Central memory CD4-positive, alpha-beta T cell (primary cell): ENCODE measurements around the gene C3orf18.
A peak's percentile ranks its signal among the peaks of the same experiment; 100 is the strongest.

Experiments
- DNase-seq: peaks from one replicate; pipeline ENCODE4 v3.0.0; 2022
- total RNA-seq, 3 experiments: gene quantifications; one replicate each; lab custom pipeline; 2026; lab: John Stamatoyannopoulos, UW

Gene C3orf18
- total RNA-seq, result 10.4 to 21.4 (median 19.7) reads per million in 3 experiments

- peak; percentile 91 for DNase-seq
These were observed at the start of gene C3orf18 for GRCh38 chr3:50567386-50568167. C3orf18 (minus strand) TSS chr3:50567747; CDS start chr3:50565699, 2,048 bp downstream.

- peak; percentile 93 for DNase-seq
These were observed 49.2 kb upstream of the C3orf18 start for GRCh38 chr3:50616770-50617095.

DNA sequence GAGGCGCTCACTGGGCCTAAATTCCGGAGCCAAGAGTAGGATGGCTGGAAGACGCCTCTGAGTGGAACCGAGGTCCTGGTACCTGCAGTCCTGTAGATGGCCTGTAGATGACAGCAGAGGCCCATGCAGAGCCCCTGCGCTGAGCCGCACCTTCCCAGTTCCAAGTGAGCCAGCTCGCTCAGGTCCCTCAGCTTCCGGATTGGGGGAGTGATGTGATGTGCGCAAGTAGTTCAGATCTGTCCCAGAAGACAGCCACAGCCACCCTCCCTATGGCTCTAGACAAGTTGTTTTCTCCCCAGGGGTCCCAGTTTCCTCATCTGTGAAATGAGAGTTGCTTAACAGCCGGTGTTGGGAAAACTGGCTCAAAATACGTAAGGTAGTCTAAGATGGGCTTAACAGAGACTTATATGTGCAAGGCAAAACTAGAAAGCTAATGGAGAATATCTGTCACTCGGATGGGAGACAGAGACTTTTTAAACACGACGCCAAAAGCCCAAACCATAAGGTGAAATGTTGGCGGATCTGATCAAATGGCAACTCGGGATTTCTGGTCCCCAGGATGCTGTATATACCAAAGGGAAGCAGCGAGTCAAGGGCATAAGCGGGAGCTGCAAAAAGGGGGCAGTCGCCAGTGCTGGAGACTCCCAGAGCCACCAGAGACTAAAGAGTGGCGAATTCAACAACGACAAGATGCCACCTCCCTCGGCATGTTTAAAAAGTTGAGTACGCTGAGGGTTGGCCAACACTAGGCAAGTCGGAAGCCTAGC is 48.6 kb upstream of the C3orf18 start:
- DNase-seq, result peak; percentile 77

- no peak for DNase-seq
These were observed 47.6 kb upstream of the C3orf18 start for GRCh38 chr3:50615190-50615589.

GRCh38 chr3:50612970-50613846 is 45.7 kb upstream of the C3orf18 start:
- DNase-seq, result no peak

DNA sequence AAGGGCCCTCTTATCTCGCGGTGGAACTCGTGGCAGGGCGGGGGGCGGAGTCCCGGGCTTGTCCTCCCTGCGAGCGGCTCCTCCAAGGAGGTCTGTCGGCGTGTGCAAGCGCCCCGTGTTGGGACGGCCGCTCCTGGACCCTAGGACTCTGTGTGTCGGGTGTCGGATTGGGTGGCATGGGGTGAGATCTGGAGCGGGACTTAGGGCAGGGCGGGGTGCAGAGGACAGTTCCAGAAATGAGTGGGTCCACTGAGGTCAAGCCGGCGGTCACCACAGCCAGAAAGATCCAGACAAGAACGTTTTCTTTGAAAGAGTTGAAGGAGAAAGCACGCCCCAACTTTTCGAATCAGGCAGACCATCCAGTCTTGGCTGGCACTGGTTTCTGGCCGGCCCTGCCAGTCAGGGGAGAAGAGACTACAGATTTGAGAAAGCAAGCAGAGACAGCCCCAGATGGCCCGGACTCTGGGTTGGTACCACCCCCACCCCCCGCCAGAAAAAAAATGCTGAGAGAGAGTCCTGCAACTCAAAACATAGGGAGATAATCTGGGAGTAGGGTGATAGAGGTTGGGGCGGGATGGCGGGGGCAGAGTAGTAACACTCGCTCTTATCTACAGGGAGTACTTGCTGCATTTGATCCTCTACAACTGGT is 44.8 kb upstream of the C3orf18 start:
- no peak for DNase-seq

GRCh38 chr3:50611464-50612233 is 44.1 kb upstream of the C3orf18 start, which contains the start of gene CISH:
CISH (minus strand) TSS chr3:50611774; CDS start chr3:50611650, 124 bp downstream.
- DNase-seq, result peak; percentile 90

DNA sequence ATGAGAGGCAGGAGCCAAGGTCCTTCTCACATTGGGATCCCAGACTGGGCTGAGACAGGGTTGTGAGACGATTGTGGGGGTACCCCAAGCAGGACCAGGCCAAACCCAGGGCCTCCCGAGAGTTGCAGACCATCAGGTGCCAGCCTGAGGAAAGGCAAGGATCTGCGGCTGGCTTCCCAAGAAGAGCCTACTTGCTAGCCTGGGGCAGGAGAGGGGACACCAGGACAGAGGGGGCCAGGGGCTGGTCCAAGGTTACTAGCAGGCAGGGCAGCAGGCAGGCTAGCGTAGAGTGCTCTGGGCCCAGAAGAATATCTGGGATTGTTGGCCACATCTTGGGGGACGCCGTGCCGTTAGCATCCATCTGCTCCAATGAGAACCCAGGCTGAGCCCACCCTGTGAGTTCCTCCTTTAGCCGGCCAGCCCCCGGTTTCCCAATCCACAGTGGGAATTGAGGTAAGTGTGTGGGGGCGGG is 43.5 kb upstream of the C3orf18 start:
- no peak for DNase-seq

DNA sequence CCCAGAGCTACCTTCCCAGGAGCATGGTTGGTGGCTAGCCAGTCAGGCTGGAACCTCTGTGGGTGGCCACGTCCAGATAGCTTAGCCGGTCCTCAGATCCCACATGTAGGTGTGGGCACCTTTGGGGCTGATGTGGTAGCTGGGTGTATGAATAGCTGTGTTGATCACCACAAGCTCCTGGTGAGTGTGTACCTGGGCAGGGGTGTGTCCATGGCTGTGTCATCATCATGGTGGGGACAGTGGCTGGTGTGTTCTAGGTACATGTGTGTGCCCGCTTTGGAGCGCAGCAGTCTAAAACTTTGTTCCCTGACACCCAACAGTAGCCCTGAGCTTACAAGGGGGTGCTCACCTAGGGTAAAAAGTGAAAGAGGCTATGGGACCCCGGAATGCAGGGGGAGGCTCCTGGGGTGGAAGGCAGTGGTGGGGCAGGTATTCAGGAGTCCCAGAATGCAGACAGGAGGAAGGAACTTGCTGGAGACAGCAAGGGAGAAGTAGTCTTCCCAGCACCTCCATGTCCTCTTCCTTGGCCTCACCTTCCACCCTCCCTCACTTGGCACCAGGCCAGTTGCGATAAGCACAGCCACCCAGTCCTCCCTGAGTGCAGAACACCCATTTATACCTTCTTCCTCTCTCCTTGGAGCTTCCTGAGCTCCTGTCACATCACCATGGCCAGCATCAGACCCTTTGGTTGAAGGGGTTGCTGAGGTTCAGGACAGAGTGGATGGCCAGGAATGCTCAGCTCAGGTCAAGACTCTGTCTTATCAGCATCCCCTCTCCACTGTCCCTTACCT is 42.8 kb upstream of the C3orf18 start:
- DNase-seq, result no peak

DNA sequence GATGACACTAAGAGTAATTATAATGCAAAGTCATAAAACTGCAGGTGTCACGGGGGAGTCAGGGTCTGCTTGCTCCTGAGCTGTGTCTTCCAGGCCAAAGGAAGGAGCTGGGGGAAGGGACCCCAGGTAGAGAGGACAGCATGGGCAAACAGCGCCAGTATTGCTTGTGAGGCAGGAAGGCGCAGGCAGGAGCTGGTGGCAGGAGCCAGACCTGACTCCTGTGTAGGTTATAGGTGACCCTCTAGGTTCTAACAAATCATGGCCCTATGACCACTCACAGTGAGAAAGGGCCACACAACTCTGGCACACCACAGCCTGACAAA is 42.2 kb upstream of the C3orf18 start:
- no peak for DNase-seq

- DNase-seq, result no peak
These were observed 41.7 kb upstream of the C3orf18 start for GRCh38 chr3:50609071-50609762.

GRCh38 chr3:50608278-50608677 is 40.7 kb upstream of the C3orf18 start:
- no peak for DNase-seq

GRCh38 chr3:50607271-50608091 is 39.9 kb upstream of the C3orf18 start:
- no peak for DNase-seq

DNA sequence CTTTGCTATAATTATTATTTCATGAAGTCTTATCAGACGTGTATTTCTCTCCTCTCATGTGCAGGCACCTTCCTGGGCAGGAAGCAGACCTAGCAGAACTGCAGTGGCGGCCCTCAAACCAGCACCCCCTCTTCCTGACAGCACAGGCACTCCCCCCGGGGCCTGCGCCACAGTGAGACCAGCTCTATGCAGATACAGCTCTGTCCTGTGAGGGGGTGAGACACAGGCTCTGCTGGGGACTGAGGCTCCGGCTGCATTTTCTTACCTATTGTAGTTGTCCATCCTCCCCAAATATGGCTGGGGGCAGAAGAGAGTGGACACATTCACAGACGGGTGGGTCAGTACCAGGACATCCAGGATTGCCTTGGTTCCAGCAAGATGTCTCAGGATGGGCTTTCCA is 39.0 kb upstream of the C3orf18 start:
- no peak for DNase-seq

DNA sequence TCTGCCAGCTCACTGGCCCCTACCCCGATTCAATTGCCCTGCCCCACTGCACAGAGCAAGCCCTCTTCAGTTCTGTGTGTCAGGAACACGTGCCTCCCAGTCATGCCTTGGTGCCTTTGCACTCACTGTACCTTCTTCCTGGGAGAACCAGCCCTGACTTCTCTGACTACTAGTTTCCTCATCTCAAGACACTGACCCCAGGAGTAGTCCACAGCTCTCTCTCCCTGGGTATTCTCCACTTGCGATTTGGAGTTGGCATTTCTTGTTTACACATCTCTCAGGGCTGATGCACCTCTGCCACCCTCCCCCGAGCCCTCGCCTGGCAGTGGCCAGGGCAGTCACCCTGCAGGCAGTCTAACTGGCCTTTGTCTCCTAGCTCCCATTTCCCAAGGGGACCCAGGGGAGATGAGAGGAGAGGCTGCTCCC is 38.4 kb upstream of the C3orf18 start:
- no peak for DNase-seq

DNA sequence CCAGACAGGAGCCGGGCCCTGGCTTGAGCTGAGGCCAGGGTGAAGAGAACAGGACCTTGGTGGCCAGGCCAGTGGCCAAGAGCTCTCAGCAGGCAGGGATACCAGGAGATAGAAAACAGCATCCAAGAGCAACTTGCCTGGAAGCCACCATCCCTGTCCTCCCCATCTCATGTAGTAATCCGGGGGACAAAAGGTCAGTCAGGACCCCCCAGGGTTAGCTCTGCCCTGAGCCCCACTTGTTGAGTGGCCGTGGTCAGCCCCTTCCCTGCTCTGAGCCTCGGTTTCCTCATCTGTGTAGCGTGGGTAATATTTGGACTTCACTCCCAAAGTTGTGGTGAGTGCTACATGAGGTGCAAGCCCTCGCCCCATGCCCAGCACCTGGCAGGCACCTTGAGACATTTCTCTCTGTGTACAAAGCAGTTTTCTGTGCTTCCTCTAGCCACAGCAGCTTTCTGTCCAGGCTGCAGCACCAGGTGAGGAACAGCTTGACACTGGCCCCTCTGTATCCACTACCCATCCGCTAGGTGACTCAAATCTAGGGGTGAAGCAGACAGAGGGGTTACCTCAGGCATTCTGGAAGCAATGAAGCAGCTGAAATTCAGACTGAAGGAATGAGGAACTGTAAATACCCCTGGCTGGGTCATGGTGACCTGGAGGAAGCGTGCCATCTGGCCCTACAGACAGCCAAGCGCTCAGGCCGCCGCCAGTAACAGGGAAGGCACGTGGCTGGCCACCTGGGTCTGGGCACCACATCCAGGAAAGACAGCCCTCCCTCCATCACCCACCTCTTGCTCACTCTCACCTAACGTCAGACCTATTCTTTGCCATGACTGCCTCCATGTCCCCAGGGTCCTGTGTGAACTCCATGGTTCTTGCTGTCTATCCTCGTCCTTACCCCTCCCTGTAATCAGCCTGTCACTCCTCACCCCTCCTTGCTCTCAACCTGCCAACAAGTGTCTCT is 37.4 kb upstream of the C3orf18 start:
- no peak for DNase-seq

DNA sequence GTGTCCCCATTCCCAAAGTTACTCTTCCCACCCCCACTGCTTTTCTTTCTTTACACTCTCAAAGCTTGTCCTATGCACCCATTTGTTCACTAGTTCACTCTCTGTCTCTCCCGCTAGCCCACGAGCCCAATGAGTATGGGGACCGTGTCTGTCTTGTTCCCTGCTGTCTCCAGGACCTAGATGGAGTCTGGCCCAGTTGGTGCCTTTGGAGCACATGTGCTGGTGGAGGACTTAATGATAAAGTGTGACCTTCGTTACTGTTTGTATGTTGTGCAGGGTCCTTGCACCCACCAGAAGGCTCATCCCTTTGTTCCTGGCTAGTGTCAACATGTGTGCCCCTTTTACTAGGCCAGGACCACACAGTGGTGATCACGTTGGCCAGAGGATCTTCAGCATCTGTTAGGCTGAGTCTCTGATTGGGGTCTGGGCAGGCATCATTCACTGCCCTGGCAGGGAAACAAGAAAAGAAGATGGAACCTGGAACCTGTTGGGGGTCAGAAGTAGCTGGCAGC is 36.6 kb upstream of the C3orf18 start:
- no peak for DNase-seq
